Esophagus mucosa (tissue), 1 donor: ENCODE data around the gene TARBP2. TPM values are rescaled to one million over a fixed set of nuclear protein-coding genes. Genes with fewer than 3 reads are reported as not detected.

Experiments
- total RNA-seq: library from RNA; stranded (reverse); gene quantifications from one replicate; pipeline ENCODE4 v1.2.4, GENCODE V29; 2023
- donor health status: DM: yes; HTN: yes; CAD: no.

TARBP2 gene
- total RNA-seq, 1 donor from 2014 or later: 19.3 TPM

Other genes starting within 250 kb of the TARBP2 start
- 33.8 TPM for gene ESPL1, start 233.0 kb upstream of the TARBP2 start, total RNA-seq
- gene PFDN5, start 205.7 kb upstream of the TARBP2 start, total RNA-seq: 306 TPM
- 30.2 TPM for gene MYG1, start 201.6 kb upstream of the TARBP2 start, total RNA-seq
- gene AAAS, start 179.7 kb upstream of the TARBP2 start, total RNA-seq: 28.5 TPM
- gene SP7, start 164.9 kb upstream of the TARBP2 start, total RNA-seq: not detected
- gene SP1, start 121.1 kb upstream of the TARBP2 start, total RNA-seq: 71.0 TPM
- not detected for gene AMHR2, start 77.4 kb upstream of the TARBP2 start, total RNA-seq
- 92.0 TPM for gene PRR13, start 59.5 kb upstream of the TARBP2 start, total RNA-seq
- 493 TPM for gene PCBP2, start 49.2 kb upstream of the TARBP2 start, total RNA-seq
- gene MAP3K12, start 1.8 kb upstream of the TARBP2 start, total RNA-seq: 2.0 TPM
- not detected for gene NPFF, start 6.2 kb downstream of the TARBP2 start, total RNA-seq
- 29.7 TPM for gene ATF7, start 125.1 kb downstream of the TARBP2 start, total RNA-seq
- 246 TPM for gene ATP5MC2, start 174.8 kb downstream of the TARBP2 start, total RNA-seq
- gene CALCOCO1, start 226.2 kb downstream of the TARBP2 start, total RNA-seq: 34.6 TPM